GM23248 (cell line): ENCODE measurements around the gene PEAK1.

Experiments
- EZH2 ChIP-seq: fragments of 200-600 bp; sonication (generic); IDR thresholded peaks from 2 replicates; pipeline ENCODE4 v1.6.1; 2018; ENCODE audit warnings: antibody characterized with exemption, mild to moderate bottlenecking; ENCODE audit not compliant: insufficient read depth, poor library complexity, severe bottlenecking
- EZH2phosphoT487 ChIP-seq: fragments of 200-600 bp; sonication (generic); IDR thresholded peaks from 2 replicates; pipeline ENCODE4 v1.6.1; 2018; ENCODE audit warnings: antibody characterized with exemption, moderate library complexity, mild to moderate bottlenecking, low read depth; ENCODE audit not compliant: insufficient read depth

GRCh38 chr15:77412972-77413698 is 6.8 kb downstream of the PEAK1 start:
- TF ChIP-seq EZH2phosphoT487 = no peak
- TF ChIP-seq EZH2 = no peak
